K562 (cell line): ENCODE results near the gene MSH3. TPM values are rescaled to one million over a fixed set of nuclear protein-coding genes. Genes with fewer than 3 reads are reported as not detected.

ENCODE experiments used
- ATAC-seq: fragments of 200-7000 bp; cut with Tn5 transposase; 3 replicates; pipeline ENCODE4 v1.9.1; 2020; ENCODE audit warnings: moderate library complexity
- BruUV-seq: library from RNA; stranded (reverse); fragments of 400-500 nt; replicated peaks from 2 replicates; lab custom pipeline; 2021; lab: Mats Ljungman, UMichigan
- CTCF ChIA-PET: fragments of 300-600 bp; formaldehyde crosslinking; extraction: SDS; loops from one replicate; lab custom pipeline; 2021; ENCODE audit warnings: low intra/inter-chr PET ratio; lab: Yijun Ruan, JAX
- POLR2A ChIA-PET: fragments of 300-600, 350-650 bp; sonication (Branson Sonifier 250); formaldehyde crosslinking; extraction: SDS; loops from one replicate; lab custom pipeline; 2021; ENCODE audit warnings: antibody characterized with exemption, inconsistent platforms; lab: Yijun Ruan, JAX
- DNase-seq, 4 experiments: peaks; one replicate each; pipeline versions ENCODE4 v3.0.0 to v3.0.0-alpha.2; 2011 to 2018; ENCODE audit warnings: low spot score in 3 of 4, mixed read lengths in 3 of 4; ENCODE audit errors: extremely low read depth in 1 of 4
- FAIRE-seq: peaks from 2 replicates; lab custom pipeline; 2011; peaks lifted over from hg19 to GRCh38; lab: Jason Lieb, UNC
- H2AFZ ChIP-seq: 2 replicates; pipeline ENCODE4 v1.6.0; 2011; ENCODE audit warnings: low read depth, low read length, control low read depth, inconsistent platforms
- H3K27ac ChIP-seq: fragments of 200-600 bp; 3 replicates; pipeline ENCODE4 v1.8.0; 2011; ENCODE audit warnings: low read depth, mild to moderate bottlenecking, control low read depth, inconsistent platforms, low read length, moderate library complexity, mixed read lengths; ENCODE audit errors: extremely low read depth
- H3K27me3 ChIP-seq, 2 experiments: fragments of 300-600 bp in 1 of 2; 2 replicates in 1 of 2; 3 replicates in 1 of 2; pipeline versions ENCODE4 v1.6.0 to v1.8.0; 2011; ENCODE audit warnings: inconsistent platforms in 2 of 2, low read length in 2 of 2, mild to moderate bottlenecking in 1 of 2, mixed read lengths in 1 of 2, moderate library complexity in 1 of 2; ENCODE audit not compliant: control insufficient read depth in 2 of 2, insufficient read depth in 2 of 2
- H3K36me3 ChIP-seq: fragments of 300-600 bp; 3 replicates; pipeline ENCODE4 v1.8.0; 2011; ENCODE audit warnings: mild to moderate bottlenecking, low read length, inconsistent platforms; ENCODE audit not compliant: control insufficient read depth, insufficient read depth
- H3K4me1 ChIP-seq, 2 experiments: fragments of 200-600 bp in 1 of 2; replicated peaks in 1 of 2; 2 replicates in 1 of 2; 3 replicates in 1 of 2; pipeline versions ENCODE4 v1.5.1 to v1.8.0; 2011; ENCODE audit warnings: inconsistent platforms in 2 of 2, low read length in 2 of 2, mild to moderate bottlenecking in 1 of 2, mixed read lengths in 1 of 2, moderate library complexity in 1 of 2; ENCODE audit not compliant: control insufficient read depth in 2 of 2, insufficient read depth in 2 of 2
- H3K4me2 ChIP-seq: 2 replicates; pipeline ENCODE4 v1.6.1; 2011; ENCODE audit warnings: low read length, control low read depth, inconsistent platforms, mixed read lengths; ENCODE audit not compliant: insufficient read depth
- H3K4me3 ChIP-seq: fragments of 200-600 bp; sonication (generic), shearing (Covaris generic); 2 replicates; pipeline ENCODE4 v1.5.1; 2016; ENCODE audit warnings: control low read depth, inconsistent platforms
- H3K79me2 ChIP-seq: fragments of 200-600 bp; 3 replicates; pipeline ENCODE4 v1.8.0; 2011; ENCODE audit warnings: low read length, inconsistent platforms; ENCODE audit not compliant: control insufficient read depth, insufficient read depth
- H3K9ac ChIP-seq, 2 experiments: 2 replicates each; pipeline versions ENCODE4 v1.6.0 to v1.6.1; 2011; ENCODE audit warnings: low read depth in 2 of 2, low read length in 2 of 2, control low read depth in 1 of 2, inconsistent platforms in 1 of 2, mild to moderate bottlenecking in 1 of 2, mixed read lengths in 1 of 2; ENCODE audit not compliant: insufficient read depth in 1 of 2
- H3K9me1 ChIP-seq: one replicate; pipeline ENCODE4 v1.6.0; 2011; ENCODE audit warnings: inconsistent platforms, mild to moderate bottlenecking, low read length, moderate library complexity; ENCODE audit not compliant: control insufficient read depth, insufficient read depth
- H3K9me3 ChIP-seq: replicated peaks from 2 replicates; pipeline ENCODE4 v1.5.1; 2011; ENCODE audit warnings: low read depth, low read length, inconsistent platforms; ENCODE audit not compliant: control insufficient read depth, insufficient read depth
- H4K20me1 ChIP-seq: replicated peaks from 2 replicates; pipeline ENCODE4 v1.6.1; 2011; ENCODE audit warnings: low read length, inconsistent platforms, mixed read lengths; ENCODE audit not compliant: control insufficient read depth, insufficient read depth
- BCOR ChIP-seq: fragments of 450-650 bp; IDR thresholded peaks from 2 replicates; pipeline ENCODE4 v1.6.1; 2016
- DEAF1 ChIP-seq: fragments of 450-650 bp; formaldehyde crosslinking; IDR thresholded peaks from 2 replicates; pipeline ENCODE4 v1.4.0; 2020; ENCODE audit warnings: mild to moderate bottlenecking, moderate library complexity
- EHMT2 ChIP-seq: fragments of 450-650 bp; IDR thresholded peaks from 2 replicates; pipeline ENCODE4 v1.6.1; 2018; ENCODE audit warnings: antibody characterized with exemption
- ESRRA ChIP-seq: fragments of 450-650 bp; IDR thresholded peaks from 2 replicates; pipeline ENCODE4 v1.6.1; 2014; ENCODE audit warnings: low read depth, mild to moderate bottlenecking, moderate library complexity, borderline replicate concordance
- PBX2 ChIP-seq, 2 experiments: IDR thresholded peaks in 1 of 2; conservative IDR thresholded peaks in 1 of 2; 2 replicates each; pipeline ENCODE4 v1.6.1; 2016; ENCODE audit warnings: low read depth in 2 of 2, mild to moderate bottlenecking in 1 of 2, missing compliant biosample characterization in 1 of 2, missing genetic modification characterization in 1 of 2, moderate library complexity in 1 of 2
- PHB2 ChIP-seq: fragments of 450-650 bp; IDR thresholded peaks from 2 replicates; pipeline ENCODE4 v1.6.1; 2017; ENCODE audit warnings: low read depth
- ZNF316 ChIP-seq: fragments of 450-650 bp; IDR thresholded peaks from 2 replicates; pipeline ENCODE4 v1.6.1; 2016
- ZNF449 ChIP-seq: fragments of 250-450 bp; sonication (Bioruptor Pico); IDR thresholded peaks from 2 replicates; pipeline ENCODE4 v1.8.0; 2022; ENCODE audit warnings: moderate library complexity, mild to moderate bottlenecking, inconsistent platforms
- ZNF609 ChIP-seq: sonication (generic); formaldehyde crosslinking; IDR thresholded peaks from 2 replicates; pipeline ENCODE4 v1.8.1; 2023; ENCODE audit warnings: missing genetic modification reagents, mild to moderate bottlenecking, borderline replicate concordance
- WGBS: fragments of 100-300 bp; shearing (Covaris generic); methylation state at CpG from one replicate; pipeline ENCODE4 v1.1.6; 2016; ENCODE audit warnings: low coverage, mixed read lengths; ENCODE audit not compliant: insufficient coverage; ENCODE audit errors: missing lambda C conversion rate; 5-methylcytosine and 5-hydroxymethylcytosine counted together
- in situ Hi-C: fragments of 300-500 bp; cut with MboI; formaldehyde crosslinking; loops from 4 replicates; pipeline ENCODE4 v1.15.0; 2018; ENCODE audit warnings: inconsistent platforms, mixed read lengths
- intact Hi-C: fragments of 100-400 bp; cut with micrococcal nuclease; formaldehyde crosslinking; loops from 2 replicates; pipeline ENCODE4 v1.14.2; 2022
- polyA plus RNA-seq, 8 experiments: library from polyadenylated mRNA; depleted of rRNA in 4 of 8; stranded (reverse) in 5 of 8; unstranded in 3 of 8; fragments of >200 nt; fragmentation: Nextera tagmentation in 2 of 8; fragmentation: Illumina TruSeq in 1 of 8; extraction: Ambion mirVana in 2 of 8; extraction: Trizol in 1 of 8; gene quantifications; 2 replicates each; pipeline versions ENCODE4 v1.2.1 to v1.2.3, GENCODE V29; 2011 to 2014; ENCODE audit warnings: inconsistent platforms in 1 of 8, missing spikeins in 1 of 8
- total RNA-seq, 7 experiments: library from RNA; depleted of rRNA in 6 of 7; stranded (reverse); fragments of >200 nt in 6 of 7; fragmentation: Illumina TruSeq in 2 of 7; extraction: Trizol in 2 of 7; gene quantifications; 2 replicates each; pipeline versions ENCODE4 v1.2.1 to v1.2.3, GENCODE V29; 2011 to 2021; ENCODE audit warnings: low replicate concordance in 1 of 7

The MSH3 gene
- total and polyA plus RNA-seq, 9 of the 15 experiments (the other 6 are each of a cell fraction or from before 2014, with no cell fraction given), result 3.9 to 17.2 (median 13.2) TPM

- no peak for TF ChIP-seq ZNF449 (CRISPR knock-in tag)
- TF ChIP-seq BCOR, result no peak
Observed at GRCh38 chr5:80870442-80870841, 216.0 kb downstream of the MSH3 start (continued).

- no peak overlapping the region for H3K9ac ChIP-seq
- in situ Hi-C loops, result no loop called here
- no peak overlapping the region for H2AFZ ChIP-seq
- H3K9me1 ChIP-seq, result no peaks in the 10 kb centered on the region
- 38% methylated on average over 4 of the region's 4 CpGs for WGBS
- no peak overlapping the region for H3K4me2 ChIP-seq
- no peak overlapping the region for H3K27ac ChIP-seq
- no TSS peak for BruUV-seq
- POLR2A ChIA-PET, result interaction anchor here (0.9 to 1.2 kb wide), 2 partner anchors 10 to 17 kb away, joined by 3 read pairs; no protein-coding TSS in a partner anchor
- ATAC-seq (peak; percentile 64), DNase-seq (peak in 2 of 4 experiments; percentile 11 to 19), FAIRE-seq (peak; percentile 46)
- no peaks in the 10 kb centered on the region for H4K20me1 ChIP-seq
- intact Hi-C loops, result no loop called here
- H3K4me3 ChIP-seq, result no peak overlapping the region
- no peaks in the 10 kb centered on the region for H3K9me3 ChIP-seq
- no peaks in the 10 kb centered on the region for H3K27me3 ChIP-seq
- H3K4me1 ChIP-seq, result peaks cover 0 to 4% of the 10 kb centered on the region in 2 experiments; a peak in 1 of 5 replicates
- no peaks in the 10 kb centered on the region for H3K79me2 ChIP-seq
- CTCF ChIA-PET, result no interaction called here
- H3K36me3 ChIP-seq, result peaks cover 18% of the 10 kb centered on the region; the same call in 2 of the 3 replicates
- no peak for TF ChIP-seq PHB2
- peak; percentile 50; the same call in 1 of the 2 replicates for TF ChIP-seq EHMT2
- TF ChIP-seq PBX2 (CRISPR knock-in tag; IDR thresholded peaks at IDR 0.05; ENCODE audit: low read depth), result no peak
- no peak for TF ChIP-seq PBX2 (tag; conservative IDR thresholded peaks at IDR 0.05; ENCODE audit: low read depth)
- no peak for TF ChIP-seq ESRRA
- TF ChIP-seq ZNF316, result no peak
- TF ChIP-seq ZNF609 (CRISPR knock-in tag), result no peak
- no peak for TF ChIP-seq DEAF1 (CRISPR knock-in tag)
Observed at GRCh38 chr5:80871541-80871961, 217.1 kb downstream of the MSH3 start.
